ENCODE data around the gene EEFSEC.

DNA sequence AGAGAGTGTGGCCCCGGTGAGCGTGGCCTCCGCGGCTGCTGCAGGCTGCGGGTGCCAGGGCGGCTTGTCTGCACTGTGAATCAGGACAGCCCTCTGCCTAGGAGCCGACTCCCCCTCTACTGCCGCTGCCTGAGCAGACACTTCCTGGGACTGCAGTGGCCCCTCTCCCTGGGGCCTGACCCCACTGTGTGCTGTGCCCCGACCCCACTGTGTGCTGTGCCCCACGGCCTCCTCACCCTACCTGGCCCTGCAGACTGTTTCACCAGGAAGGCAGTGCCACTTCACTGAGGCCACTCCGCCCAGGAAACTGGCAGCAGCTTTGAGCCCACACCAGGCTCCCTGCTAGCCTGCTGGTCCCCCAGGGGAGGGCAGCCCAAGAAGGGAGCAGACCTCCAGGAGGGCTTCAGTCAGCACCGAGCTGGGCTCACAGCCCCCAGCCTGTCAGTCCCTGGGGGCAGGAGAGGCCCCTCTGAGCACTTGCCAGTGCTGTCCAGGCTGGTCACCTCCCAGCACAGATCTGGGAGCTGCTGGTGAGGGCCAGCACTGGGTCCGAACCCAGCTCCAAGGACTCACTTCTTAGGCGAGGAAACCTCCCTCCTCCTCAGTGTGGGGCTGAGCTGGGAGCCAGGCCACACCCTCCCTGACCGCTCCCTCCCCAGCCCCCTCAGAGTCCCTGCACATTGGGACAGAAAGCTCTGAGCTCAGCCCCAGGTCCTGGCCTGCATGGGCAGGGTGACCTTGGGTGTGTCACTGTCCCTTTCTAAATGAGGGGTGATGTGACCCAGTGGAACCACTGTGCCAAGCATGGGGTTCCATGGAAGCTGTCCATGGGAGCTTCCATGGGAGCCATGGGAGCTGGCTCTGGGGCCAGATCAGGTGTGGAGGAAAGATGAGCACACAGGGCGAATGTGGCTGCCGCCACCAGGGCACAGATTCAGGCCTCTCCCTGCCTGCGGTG, 256.6 kb downstream of the EEFSEC start:
- TF ChIP-seq, protein P1, sequence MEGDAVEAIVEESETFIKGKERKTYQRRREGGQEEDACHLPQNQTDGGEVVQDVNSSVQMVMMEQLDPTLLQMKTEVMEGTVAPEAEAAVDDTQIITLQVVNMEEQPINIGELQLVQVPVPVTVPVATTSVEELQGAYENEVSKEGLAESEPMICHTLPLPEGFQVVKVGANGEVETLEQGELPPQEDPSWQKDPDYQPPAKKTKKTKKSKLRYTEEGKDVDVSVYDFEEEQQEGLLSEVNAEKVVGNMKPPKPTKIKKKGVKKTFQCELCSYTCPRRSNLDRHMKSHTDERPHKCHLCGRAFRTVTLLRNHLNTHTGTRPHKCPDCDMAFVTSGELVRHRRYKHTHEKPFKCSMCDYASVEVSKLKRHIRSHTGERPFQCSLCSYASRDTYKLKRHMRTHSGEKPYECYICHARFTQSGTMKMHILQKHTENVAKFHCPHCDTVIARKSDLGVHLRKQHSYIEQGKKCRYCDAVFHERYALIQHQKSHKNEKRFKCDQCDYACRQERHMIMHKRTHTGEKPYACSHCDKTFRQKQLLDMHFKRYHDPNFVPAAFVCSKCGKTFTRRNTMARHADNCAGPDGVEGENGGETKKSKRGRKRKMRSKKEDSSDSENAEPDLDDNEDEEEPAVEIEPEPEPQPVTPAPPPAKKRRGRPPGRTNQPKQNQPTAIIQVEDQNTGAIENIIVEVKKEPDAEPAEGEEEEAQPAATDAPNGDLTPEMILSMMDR (conservative IDR thresholded peaks at IDR 0.05; ENCODE audit: low read depth in 2 of 2): no peak
- TF ChIP-seq JUNB (IDR thresholded peaks at IDR 0.05; ENCODE audit: unreplicated experiment): no peak
